HG03378 (cell line): Measurements from ENCODE around the gene UBE2J1.
"Not testable (repeated sequence)": the region's sequence is repeated elsewhere in the genome, so short reads cannot be mapped to it uniquely, and the experiment has no call there.

ENCODE experiments used
- ATAC-seq: cut with Tn5 transposase; IDR thresholded peaks from one replicate; pipeline ENCODE4 v1.9.1; 2021; ENCODE audit warnings: mild to moderate bottlenecking, moderate library complexity; ENCODE audit not compliant: unreplicated experiment

Gene UBE2J1, protein sequence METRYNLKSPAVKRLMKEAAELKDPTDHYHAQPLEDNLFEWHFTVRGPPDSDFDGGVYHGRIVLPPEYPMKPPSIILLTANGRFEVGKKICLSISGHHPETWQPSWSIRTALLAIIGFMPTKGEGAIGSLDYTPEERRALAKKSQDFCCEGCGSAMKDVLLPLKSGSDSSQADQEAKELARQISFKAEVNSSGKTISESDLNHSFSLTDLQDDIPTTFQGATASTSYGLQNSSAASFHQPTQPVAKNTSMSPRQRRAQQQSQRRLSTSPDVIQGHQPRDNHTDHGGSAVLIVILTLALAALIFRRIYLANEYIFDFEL

GRCh38 chr6:89352278-89353117, at the start of gene UBE2J1:
Gene UBE2J1, minus strand, starts transcription at chr6:89352722. Its CDS starts 153 bp downstream, at chr6:89352569.
- ATAC-seq, result peak; percentile 33

GRCh38 chr6:89400912-89401399, 48.4 kb upstream of the UBE2J1 start:
- no peak for ATAC-seq

- ATAC-seq, result no peak
Measured at GRCh38 chr6:89400050-89400449, 47.5 kb upstream of the UBE2J1 start.

DNA sequence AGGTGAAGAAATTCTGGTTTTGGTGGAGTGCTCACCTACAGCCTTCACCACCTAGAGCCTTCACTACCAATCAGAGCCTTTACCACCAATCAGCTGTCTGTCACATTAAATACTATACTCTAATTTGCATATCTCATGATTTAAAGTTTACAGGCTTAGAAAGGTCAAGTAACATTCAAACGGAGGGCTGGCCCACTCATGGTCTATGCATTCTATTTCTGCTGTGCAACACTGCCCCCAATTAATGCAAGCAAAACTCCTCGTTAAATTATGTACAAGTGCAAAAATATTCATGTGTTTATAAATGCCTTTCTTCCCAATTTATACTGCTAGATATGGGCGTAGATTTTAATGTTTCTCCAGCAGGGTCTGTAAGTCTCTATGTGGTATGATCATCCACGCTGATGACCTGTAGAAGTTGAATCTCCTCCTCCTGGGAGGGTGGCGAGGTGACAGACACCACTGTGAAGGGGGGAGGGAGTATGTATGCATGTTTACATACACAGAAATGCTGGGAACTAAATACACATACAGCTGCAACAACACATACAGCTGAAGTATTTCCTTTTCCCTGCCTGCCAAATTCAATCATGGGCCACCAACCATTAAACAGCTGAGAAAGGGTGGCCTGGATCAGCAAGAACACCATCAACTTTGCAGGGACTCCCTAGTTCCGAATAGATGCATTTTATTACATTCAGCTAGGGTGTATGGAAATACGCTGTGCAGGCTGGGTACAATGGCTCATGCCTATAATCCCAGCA, 46.4 kb upstream of the UBE2J1 start:
- no peak for ATAC-seq

DNA sequence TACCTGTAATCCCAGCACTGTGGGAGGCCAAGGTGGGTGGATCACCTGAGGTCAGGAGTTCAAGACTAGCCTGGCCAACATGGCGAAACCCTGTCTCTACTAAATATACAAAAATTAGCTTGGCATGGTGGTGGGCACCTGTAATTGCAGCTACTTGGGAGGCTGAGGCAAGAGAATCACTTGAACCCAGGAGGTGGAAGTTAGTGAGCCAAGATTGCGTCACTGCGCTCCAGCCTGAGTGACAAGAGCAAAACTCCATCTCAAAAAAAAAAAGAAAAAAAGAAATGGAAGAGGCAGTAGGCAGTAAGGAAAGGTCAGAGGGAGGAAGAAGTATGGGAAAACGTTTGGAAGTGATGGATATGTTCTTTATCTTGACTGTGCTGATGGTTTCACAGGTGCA, 45.4 kb upstream of the UBE2J1 start:
- ATAC-seq, result not testable (repeated sequence)

DNA sequence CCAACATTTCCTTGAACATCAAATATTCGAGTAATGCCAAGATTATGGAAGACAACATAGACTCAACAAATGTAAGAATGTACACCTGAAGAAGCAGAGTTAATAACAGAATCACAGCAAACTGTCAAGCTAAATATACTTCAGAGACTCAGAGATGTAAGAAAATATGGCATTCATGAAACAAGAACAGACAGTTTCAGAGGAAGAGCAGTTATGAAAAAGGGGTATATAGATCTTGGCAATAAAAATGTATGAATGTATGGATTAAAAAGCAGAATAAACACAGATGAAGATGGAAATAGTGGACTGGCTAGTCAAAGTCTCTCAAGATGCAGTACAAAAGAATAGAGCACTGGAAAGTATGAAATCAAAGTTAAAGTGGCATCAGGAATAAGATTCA, 41.1 kb upstream of the UBE2J1 start:
- ATAC-seq, result no peak

DNA sequence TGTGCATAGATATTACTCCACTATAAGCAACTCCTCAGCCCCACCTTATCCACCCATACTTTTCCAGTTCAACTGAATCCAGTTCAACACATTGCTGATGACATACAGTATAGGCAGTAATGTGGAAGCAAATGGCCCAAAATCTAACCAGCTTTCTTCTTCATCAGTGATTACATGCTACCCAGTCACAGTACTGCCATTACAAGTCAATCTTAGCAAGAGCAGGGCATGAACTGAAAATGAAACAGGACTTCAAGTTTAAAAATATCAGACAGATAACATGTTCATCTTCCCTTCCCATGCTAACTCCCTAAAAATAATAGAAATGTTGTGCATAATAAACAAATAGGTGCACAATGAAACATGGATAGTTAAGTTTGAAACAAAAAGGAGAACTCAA, 40.3 kb upstream of the UBE2J1 start:
- ATAC-seq, result no peak

DNA sequence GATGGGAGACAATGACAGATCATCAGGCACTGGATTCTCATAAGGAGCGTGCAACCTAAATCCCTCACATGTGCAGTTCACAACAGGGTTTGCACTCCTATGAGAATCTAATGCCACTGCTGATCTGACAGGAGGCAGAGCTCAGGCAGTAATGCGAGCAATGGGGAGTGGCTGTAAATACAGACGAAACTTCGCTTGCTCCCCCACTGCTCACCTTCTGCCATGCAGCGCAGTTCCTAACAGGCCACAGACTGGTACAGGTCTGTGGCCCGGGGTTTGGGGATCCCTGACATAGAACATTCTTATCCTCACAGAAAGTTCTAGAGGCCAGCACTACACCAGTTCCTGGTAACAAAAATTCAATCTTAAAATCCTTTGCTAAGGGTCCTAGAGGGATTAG, 36.3 kb upstream of the UBE2J1 start:
- ATAC-seq, result no peak

DNA sequence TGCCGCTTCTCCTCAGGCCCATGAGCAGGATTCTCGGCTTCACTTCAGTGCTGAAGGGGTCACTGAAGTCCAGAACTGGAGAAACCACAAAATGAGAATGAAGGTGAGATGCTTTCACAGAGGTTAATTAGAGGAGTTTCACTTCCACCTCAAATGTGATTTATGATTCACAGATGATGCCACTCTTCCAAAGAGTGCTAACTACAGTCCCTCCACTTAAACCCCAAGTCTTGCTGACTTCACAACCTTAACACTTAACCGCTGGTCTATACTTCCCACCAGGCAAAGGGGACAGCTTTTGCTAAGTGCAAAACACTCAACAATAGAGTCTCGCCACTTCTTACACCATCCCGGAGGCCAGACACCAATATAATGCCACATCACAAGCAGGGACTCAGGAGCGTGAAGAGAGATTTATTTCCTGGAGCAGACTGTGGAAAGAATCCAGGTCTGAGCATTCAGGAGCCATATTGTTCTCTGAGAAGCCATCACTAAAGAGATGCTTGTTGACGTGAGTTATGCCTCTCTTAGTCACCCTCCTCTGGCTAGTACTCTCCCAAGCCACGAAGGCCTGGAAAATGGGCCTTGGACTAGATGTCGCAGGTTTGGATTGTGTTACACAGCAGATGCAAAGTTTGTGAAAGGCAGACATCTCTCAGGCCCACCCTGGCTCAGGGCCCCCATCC, 35.1 kb upstream of the UBE2J1 start:
- peak; percentile 98 for ATAC-seq

- peak; percentile 9 for ATAC-seq
Measured at GRCh38 chr6:89386917-89387491, 34.5 kb upstream of the UBE2J1 start.

GRCh38 chr6:89385846-89386245, 33.3 kb upstream of the UBE2J1 start:
- no peak for ATAC-seq

GRCh38 chr6:89385156-89385667, 32.7 kb upstream of the UBE2J1 start:
- ATAC-seq, result peak; percentile 39

DNA sequence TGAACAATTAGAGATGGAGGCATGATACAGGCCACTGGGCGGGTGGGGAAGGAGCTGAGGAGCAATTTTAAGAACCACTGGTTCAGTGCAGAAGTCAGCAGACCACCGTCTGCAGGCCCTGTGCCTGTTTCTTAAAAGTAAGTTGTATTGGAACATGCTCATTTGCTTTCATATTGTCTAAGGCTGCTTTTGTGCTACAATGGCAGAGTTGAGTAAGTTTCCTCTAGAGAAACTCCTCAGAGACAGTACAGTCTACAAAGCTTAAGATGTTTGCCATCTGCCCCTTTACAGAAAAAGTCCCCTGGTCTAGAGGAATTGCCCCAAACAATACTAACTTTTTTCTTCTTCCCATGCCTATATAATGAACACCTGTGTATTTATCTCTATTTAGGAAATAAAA, 28.5 kb upstream of the UBE2J1 start:
- ATAC-seq, result no peak

DNA sequence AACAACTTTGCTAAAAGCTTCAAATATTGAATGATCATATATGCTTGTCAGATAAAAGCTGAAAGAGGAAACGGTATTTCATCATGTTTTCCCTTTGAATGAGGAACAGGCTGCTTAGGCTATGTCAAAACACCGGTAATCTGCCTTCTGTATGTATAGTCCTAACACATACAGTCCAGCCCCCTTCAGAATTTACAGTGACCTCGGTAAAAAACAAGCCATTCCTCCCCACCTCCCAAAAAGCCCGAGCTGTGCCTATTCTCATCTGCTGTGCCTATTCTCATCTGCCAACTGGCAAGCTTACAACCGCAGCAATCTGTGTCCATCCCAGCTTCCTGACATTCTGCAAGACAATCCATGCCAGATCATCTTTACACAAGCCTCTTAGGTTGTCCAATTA, 26.8 kb upstream of the UBE2J1 start:
- no peak for ATAC-seq

DNA sequence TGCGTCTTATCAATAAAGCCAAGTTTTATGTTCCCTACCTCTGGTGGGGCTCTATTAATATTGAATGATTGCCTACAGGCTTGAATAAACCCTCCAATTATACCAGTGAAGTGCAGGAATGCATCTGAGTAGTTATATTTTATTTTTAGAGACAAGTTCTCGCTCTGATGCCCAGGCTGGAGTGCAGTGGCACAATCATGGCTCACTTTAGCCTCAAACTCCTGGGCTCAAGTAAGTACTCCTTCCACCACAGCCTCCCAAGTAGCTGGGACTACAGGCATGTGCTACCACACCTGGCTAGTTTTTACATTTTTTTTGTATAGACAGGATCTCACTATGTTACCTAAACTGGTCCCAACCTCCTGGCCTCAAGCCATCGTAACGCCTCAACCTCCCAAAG, 26.1 kb upstream of the UBE2J1 start:
- ATAC-seq, result no peak

DNA sequence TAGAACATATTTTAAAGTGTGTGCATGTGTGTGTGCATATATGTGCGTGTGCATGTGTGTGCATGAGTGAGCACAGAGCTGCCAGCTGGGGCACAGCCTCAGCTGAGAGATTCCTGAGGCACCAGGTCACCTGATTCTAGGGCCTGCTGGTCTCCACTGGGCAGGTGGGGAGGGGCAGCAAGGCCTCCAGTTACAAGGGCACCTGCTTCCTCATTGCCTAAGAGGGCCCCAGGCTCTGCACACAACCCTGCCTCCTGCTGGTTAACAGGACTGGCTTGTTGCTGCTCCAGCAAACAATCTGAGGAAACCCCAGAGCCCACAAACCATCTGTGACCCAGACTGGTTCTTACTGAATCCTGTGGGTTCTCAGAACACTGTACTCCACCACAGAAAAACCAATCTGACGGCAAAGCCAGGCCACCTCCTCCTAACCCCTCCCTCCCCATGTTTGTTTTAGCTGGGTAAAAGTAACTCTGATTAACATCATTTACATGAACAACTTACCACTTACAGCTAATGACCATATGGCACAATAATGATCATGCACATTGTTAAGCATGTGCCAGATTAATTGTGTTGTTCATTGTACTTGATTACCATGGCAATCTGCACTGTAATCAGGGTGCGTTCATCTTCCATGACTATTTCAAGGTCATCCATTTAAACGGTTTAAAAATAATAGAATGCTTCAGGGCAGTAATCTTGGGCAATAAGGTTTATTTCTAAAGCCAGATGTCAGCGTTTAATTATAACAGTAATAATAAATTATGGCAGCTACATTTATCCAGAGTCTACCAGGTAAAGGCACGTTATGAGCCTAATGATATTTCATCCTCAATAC, 23.1 kb upstream of the UBE2J1 start:
- ATAC-seq, result peak; percentile 82

DNA sequence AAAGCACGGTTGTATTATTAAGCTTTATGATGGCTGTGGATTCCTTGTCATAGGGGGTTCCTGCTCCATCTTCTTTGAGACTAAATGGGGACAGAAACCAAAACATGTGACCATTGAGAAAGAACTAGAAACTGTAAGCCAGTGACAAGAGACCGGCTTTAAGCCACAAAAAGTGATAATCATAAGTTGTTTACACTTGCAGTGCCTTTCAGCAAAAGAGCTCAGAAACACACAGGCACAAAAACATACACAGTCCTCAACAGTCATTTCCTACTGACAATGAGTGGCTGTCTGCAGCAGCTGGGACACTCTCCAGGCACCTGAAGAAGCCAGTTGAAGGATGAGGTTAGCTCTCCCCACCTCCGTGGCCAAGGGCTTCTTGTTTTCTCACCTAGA, 20.0 kb upstream of the UBE2J1 start:
- no peak for ATAC-seq

- ATAC-seq, result peak; percentile 69
Measured at GRCh38 chr6:89371849-89372505, 19.5 kb upstream of the UBE2J1 start.

DNA sequence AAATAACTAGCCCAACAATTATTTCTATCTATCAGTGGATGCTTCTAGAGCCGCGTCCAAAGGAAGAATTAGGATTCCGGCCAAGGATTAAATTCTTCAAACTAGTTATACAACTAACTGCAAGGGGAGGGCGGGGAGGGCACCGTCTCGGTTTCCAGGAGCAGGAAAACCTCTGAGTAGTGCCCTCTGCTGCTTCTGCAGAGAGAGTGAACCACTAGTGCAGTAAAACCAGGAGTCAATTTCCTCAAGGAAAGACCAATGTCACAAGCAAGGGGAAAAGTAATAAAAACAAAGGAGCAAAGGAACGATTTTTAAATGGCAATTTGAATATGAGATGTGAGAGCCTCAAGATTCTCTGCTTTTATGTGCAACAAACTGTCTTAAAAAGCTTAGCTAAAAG, 16.5 kb upstream of the UBE2J1 start:
- ATAC-seq, result no peak
